Keratinocyte (primary cell): ENCODE measurements around the gene CASK. TPM values are rescaled to one million over a fixed set of nuclear protein-coding genes. Genes with fewer than 3 reads are reported as not detected.

ENCODE experiments used
- DNase-seq: peaks from one replicate; pipeline ENCODE4 v3.0.0-alpha.2; 2011; ENCODE audit warnings: low read depth, missing footprints, low spot score
- FAIRE-seq: peaks from 2 replicates; lab custom pipeline; 2011; peaks lifted over from hg19 to GRCh38; lab: Jason Lieb, UNC
- H2AFZ ChIP-seq: 2 replicates; pipeline ENCODE4 v1.6.0; 2012; ENCODE audit warnings: low read length, control low read depth, inconsistent platforms; ENCODE audit not compliant: control insufficient read depth
- H3K27ac ChIP-seq: 2 replicates; pipeline ENCODE4 v1.5.1; 2011; ENCODE audit warnings: low read length; ENCODE audit not compliant: control insufficient read depth, insufficient read depth
- H3K27me3 ChIP-seq: 3 replicates; pipeline ENCODE4 v1.6.0; 2011; ENCODE audit warnings: low read length; ENCODE audit not compliant: control insufficient read depth, insufficient read depth; ENCODE audit errors: extremely low read depth
- H3K36me3 ChIP-seq, 2 experiments: 2 replicates in 1 of 2; 3 replicates in 1 of 2; pipeline ENCODE4 v1.5.1; 2011; ENCODE audit warnings: low read length in 2 of 2, mild to moderate bottlenecking in 1 of 2; ENCODE audit not compliant: control insufficient read depth in 2 of 2, insufficient read depth in 2 of 2; ENCODE audit errors: extremely low read depth in 1 of 2
- H3K4me1 ChIP-seq: 3 replicates; pipeline ENCODE4 v1.5.1; 2011; ENCODE audit warnings: low read length; ENCODE audit not compliant: control insufficient read depth, insufficient read depth; ENCODE audit errors: extremely low read depth
- H3K4me2 ChIP-seq: 3 replicates; pipeline ENCODE4 v1.6.0; 2011; ENCODE audit warnings: low read depth, low read length; ENCODE audit not compliant: control insufficient read depth, insufficient read depth; ENCODE audit errors: extremely low read depth
- H3K4me3 ChIP-seq, 3 experiments: fragments of 200-600 bp in 1 of 3; sonication (generic) in 1 of 3; 2 replicates in 2 of 3; 3 replicates in 1 of 3; pipeline ENCODE4 v1.5.1; 2011 to 2016; ENCODE audit warnings: low read length in 3 of 3, mild to moderate bottlenecking in 3 of 3, control low read depth in 2 of 3, inconsistent platforms in 1 of 3, low read depth in 1 of 3, mixed read lengths in 1 of 3, mixed run types in 1 of 3, moderate library complexity in 1 of 3; ENCODE audit not compliant: control insufficient read depth in 2 of 3, insufficient read depth in 2 of 3; ENCODE audit errors: extremely low read depth in 1 of 3
- H3K79me2 ChIP-seq: 2 replicates; pipeline ENCODE4 v1.6.0; 2012; ENCODE audit warnings: low read length; ENCODE audit not compliant: control insufficient read depth, insufficient read depth
- H3K9ac ChIP-seq: 3 replicates; pipeline ENCODE4 v1.6.0; 2011; ENCODE audit warnings: low read length; ENCODE audit not compliant: control insufficient read depth, insufficient read depth; ENCODE audit errors: extremely low read depth
- H3K9me1 ChIP-seq: 3 replicates; pipeline ENCODE4 v1.6.0; 2011; ENCODE audit warnings: low read length; ENCODE audit not compliant: control insufficient read depth, insufficient read depth; ENCODE audit errors: extremely low read depth
- H3K9me3 ChIP-seq: 2 replicates; pipeline ENCODE4 v1.5.1; 2012; ENCODE audit warnings: low read depth, low read length; ENCODE audit not compliant: control insufficient read depth
- H4K20me1 ChIP-seq: 3 replicates; pipeline ENCODE4 v1.6.0; 2011; ENCODE audit warnings: low read length; ENCODE audit not compliant: control insufficient read depth, insufficient read depth; ENCODE audit errors: extremely low read depth
- EZH2 ChIP-seq: IDR thresholded peaks from one replicate; pipeline ENCODE4 v1.6.1; 2012; ENCODE audit warnings: inconsistent platforms, mild to moderate bottlenecking, low read length, moderate library complexity
- dilution Hi-C: fragments of 300-500 bp; cut with MboI; formaldehyde crosslinking; loops from one replicate; pipeline ENCODE4 v1.7.0; 2020; ENCODE audit warnings: low sequenced_read_pairs; ENCODE audit not compliant: extremely low pct_ligation_motif_present
- polyA plus RNA-seq, 5 experiments: library from polyadenylated mRNA; depleted of rRNA in 3 of 5; stranded (reverse) in 3 of 5; stranded (forward) in 1 of 5; unstranded in 1 of 5; fragments of >200 nt; gene quantifications; 1 replicate in 1 of 5; 2 replicates in 3 of 5; 3 replicates in 1 of 5; pipeline versions ENCODE4 v1.2.1 to v1.2.3, GENCODE V29; 2011 to 2012; ENCODE audit warnings: missing spikeins in 2 of 5, low read depth in 1 of 5, low replicate concordance in 1 of 5
- TF ChIP-seq, protein P1 (sequence below), 3 experiments: IDR thresholded peaks in 1 of 3; conservative IDR thresholded peaks in 1 of 3; optimal IDR thresholded peaks in 1 of 3; 2 replicates in 2 of 3; 3 replicates in 1 of 3; pipeline versions ENCODE3 to v1.5.1; 2011; ENCODE audit warnings: low read length in 3 of 3, mild to moderate bottlenecking in 3 of 3, moderate library complexity in 2 of 3, control low read depth in 1 of 3, inconsistent platforms in 1 of 3; ENCODE audit not compliant: insufficient read depth in 2 of 3; ENCODE audit errors: extremely low read depth in 1 of 3

Gene CASK
- polyA plus RNA-seq, 1 donor (not counting 4 experiments of a cell fraction or from before 2014, with no cell fraction given) = 33.7 TPM

DNA sequence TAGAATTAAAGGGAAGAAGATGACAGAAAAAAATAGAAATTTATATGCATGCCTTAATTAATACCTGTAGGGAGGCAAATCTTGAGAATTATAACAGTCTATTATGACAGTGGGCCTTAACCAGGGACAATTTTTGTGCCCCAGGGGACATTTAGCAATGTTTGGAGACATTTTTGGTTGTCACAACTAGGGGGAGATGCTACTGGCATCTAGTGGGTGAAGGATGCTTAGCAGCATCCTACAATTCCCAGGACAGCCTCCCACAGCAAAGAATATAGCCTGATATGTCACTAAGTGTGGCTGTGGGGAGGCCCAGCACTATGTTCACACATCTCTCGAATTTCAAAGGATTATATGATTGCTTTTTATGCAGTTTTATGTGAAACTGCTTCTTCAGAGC lies 188.8 kb downstream of the CASK start:
- no peak overlapping the region for H3K4me2 ChIP-seq
- no peaks in the 10 kb centered on the region for H3K4me1 ChIP-seq
- DNase-seq (no peak), FAIRE-seq (no peak)
- H3K79me2 ChIP-seq = no peaks in the 10 kb centered on the region
- H3K36me3 ChIP-seq = no peaks in the 10 kb centered on the region
- no peak overlapping the region for H2AFZ ChIP-seq
- dilution Hi-C loops = no loop called here
- H3K9me1 ChIP-seq = no peaks in the 10 kb centered on the region
- TF ChIP-seq, protein P1, sequence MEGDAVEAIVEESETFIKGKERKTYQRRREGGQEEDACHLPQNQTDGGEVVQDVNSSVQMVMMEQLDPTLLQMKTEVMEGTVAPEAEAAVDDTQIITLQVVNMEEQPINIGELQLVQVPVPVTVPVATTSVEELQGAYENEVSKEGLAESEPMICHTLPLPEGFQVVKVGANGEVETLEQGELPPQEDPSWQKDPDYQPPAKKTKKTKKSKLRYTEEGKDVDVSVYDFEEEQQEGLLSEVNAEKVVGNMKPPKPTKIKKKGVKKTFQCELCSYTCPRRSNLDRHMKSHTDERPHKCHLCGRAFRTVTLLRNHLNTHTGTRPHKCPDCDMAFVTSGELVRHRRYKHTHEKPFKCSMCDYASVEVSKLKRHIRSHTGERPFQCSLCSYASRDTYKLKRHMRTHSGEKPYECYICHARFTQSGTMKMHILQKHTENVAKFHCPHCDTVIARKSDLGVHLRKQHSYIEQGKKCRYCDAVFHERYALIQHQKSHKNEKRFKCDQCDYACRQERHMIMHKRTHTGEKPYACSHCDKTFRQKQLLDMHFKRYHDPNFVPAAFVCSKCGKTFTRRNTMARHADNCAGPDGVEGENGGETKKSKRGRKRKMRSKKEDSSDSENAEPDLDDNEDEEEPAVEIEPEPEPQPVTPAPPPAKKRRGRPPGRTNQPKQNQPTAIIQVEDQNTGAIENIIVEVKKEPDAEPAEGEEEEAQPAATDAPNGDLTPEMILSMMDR (optimal IDR thresholded peaks at IDR 0.05 in 1 of 3, IDR thresholded peaks at IDR 0.05 in 1 of 3, conservative IDR thresholded peaks at IDR 0.05 in 1 of 3; ENCODE audit: extremely low read depth in 1 of 3, insufficient read depth in 2 of 3, low read length in 3 of 3) = peak; percentile 29 to 52 (median 51)
- no peak for TF ChIP-seq EZH2
- no peak overlapping the region for H3K9ac ChIP-seq
- H3K27ac ChIP-seq = no peak overlapping the region
- no peak overlapping the region for H3K4me3 ChIP-seq
- no peaks in the 10 kb centered on the region for H4K20me1 ChIP-seq
- no peaks in the 10 kb centered on the region for H3K9me3 ChIP-seq
- no peaks in the 10 kb centered on the region for H3K27me3 ChIP-seq

DNA sequence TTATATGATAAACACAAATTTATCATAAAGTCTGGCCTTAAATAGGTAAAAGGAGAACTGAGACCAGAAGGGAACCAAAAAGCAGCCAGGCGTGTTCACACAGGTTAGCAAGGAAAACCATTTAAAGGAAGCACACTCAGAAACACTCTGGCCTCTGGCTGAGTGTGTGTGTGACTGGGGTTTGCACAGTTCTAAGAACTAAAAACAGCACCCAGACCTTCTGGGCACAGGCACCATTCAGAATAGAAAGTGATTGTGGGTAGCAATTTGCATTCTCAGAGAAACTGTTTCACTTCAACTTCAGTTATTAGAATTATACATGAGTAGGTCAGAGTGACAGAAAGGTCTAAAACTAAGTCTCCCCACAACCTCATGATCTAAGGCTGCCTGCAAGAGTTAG lies 189.4 kb downstream of the CASK start:
- Histone ChIP-seq H3K27me3 (no peaks in the 10 kb centered on the region), H3K27ac (no peak overlapping the region), H3K9me1 (no peaks in the 10 kb centered on the region), H3K36me3 (no peaks in the 10 kb centered on the region), H3K4me3 (no peak overlapping the region), H3K9me3 (no peaks in the 10 kb centered on the region), H3K9ac (no peak overlapping the region), H3K4me2 (no peak overlapping the region), H2AFZ (no peak overlapping the region), H3K4me1 (no peaks in the 10 kb centered on the region), H4K20me1 (no peaks in the 10 kb centered on the region), H3K79me2 (no peaks in the 10 kb centered on the region)
- dilution Hi-C loops = no loop called here
- TF ChIP-seq, protein P1 (optimal IDR thresholded peaks at IDR 0.05 in 1 of 3, IDR thresholded peaks at IDR 0.05 in 1 of 3, conservative IDR thresholded peaks at IDR 0.05 in 1 of 3; ENCODE audit: extremely low read depth in 1 of 3, insufficient read depth in 2 of 3, low read length in 3 of 3) = no peak
- TF ChIP-seq EZH2 = no peak
- no peak for FAIRE-seq
- no peak for DNase-seq
